ENCODE data around the gene FLT3.

- TF ChIP-seq YY1 (IDR thresholded peaks at IDR 0.05): no peak
- TF ChIP-seq JUND (IDR thresholded peaks at IDR 0.05): no peak
- no peak for TF ChIP-seq CTCF (IDR thresholded peaks at IDR 0.05; ENCODE audit: low read depth, low read length, missing input control)
- TF ChIP-seq REST (IDR thresholded peaks at IDR 0.05): no peak
Measured at GRCh38 chr13:28116736-28117135, 16.4 kb upstream of the FLT3 start.

Measured in liver (tissue), 3 donors.